Measurements from ENCODE around the gene ZNF423. TPM values are rescaled to one million over a fixed set of nuclear protein-coding genes. Genes with fewer than 3 reads are reported as not detected.
A peak's percentile ranks its signal among the peaks of the same experiment; 100 is the strongest.

The ZNF423 gene
- total and polyA plus RNA-seq, 7 donors, result 2.3 to 30.7 (median 14.4) TPM

DNA sequence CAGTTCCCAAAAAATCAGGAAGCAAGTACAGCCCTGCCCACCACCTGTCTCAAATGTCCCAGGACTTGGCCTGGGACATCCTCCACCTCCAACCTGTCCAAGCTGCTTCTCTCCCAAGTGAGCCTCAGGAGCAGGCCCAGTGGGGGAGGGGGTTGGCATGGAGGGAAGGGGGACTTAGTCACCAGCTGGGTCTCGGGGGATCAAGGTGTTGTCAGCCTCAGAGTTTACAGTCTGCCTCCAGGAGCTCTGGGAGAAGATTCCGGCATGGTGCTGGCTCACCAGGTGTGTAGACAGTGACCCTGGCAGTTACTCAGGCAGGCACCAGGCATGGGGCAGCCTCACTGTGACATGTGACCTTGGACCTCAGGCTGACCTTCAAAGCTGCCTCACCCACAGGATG is 19.7 kb downstream of the ZNF423 start:
- DNase-seq (peak in 1 of 2 donors; percentile 67), ATAC-seq (peak in 1 of 4 donors; percentile 10)
- WGBS, 3 donors, result 19 to 52% (median 31%) methylated on average over 2 of the region's 2 CpGs
- no peaks in the 10 kb centered on the region for H3K9me3 ChIP-seq
- peak overlapping the region; percentile 93 for H3K27ac ChIP-seq
- peak overlapping the region; percentile 57 for H3K4me3 ChIP-seq
- intact Hi-C loops (cut with DNase I), result loop anchor here in 1 of 2 donors (2.0 kb wide), 1 partner anchor 15 kb away; no protein-coding TSS in a partner anchor
- no peaks in the 10 kb centered on the region for H3K36me3 ChIP-seq (ENCODE audit: insufficient read depth in 1 of 2, low read depth in 1 of 2)
- TF ChIP-seq, protein P1, sequence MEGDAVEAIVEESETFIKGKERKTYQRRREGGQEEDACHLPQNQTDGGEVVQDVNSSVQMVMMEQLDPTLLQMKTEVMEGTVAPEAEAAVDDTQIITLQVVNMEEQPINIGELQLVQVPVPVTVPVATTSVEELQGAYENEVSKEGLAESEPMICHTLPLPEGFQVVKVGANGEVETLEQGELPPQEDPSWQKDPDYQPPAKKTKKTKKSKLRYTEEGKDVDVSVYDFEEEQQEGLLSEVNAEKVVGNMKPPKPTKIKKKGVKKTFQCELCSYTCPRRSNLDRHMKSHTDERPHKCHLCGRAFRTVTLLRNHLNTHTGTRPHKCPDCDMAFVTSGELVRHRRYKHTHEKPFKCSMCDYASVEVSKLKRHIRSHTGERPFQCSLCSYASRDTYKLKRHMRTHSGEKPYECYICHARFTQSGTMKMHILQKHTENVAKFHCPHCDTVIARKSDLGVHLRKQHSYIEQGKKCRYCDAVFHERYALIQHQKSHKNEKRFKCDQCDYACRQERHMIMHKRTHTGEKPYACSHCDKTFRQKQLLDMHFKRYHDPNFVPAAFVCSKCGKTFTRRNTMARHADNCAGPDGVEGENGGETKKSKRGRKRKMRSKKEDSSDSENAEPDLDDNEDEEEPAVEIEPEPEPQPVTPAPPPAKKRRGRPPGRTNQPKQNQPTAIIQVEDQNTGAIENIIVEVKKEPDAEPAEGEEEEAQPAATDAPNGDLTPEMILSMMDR (IDR thresholded peaks at IDR 0.05), result no peak
- H3K4me1 ChIP-seq, result peaks cover 89% of the 10 kb centered on the region
- H3K27me3 ChIP-seq (ENCODE audit: insufficient read depth in 3 of 3, low read length in 2 of 3), result no peaks in the 10 kb centered on the region

DNA sequence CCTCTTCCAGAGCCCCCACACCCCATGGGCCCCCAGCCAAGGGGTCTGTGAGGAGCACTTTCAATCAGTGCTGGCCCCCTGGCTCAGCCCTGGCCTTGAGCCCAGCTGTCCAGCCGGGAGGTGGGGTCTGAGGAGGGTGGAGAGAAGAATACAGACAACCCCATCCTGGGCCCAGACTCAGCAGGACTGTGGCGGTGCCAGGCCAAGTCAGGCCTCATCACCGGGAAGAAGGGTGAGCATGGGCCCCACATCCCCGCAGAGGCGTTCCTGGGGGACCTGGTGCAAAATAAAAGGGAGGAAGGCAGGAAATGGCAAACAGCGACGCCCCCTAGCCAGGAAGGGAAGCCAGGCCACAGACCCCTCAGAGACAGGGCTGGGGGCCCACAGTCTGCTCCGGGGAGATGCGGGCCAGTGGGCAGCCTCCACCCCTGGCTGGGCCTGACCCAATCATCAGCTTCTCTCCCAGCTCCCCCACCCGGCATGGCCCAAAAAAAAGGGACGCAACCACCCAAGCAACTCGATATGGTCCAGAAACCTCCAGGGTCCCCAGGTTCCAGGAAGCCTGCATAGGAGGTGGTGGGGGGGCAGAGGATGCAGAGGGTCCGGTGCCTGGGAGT is 20.6 kb downstream of the ZNF423 start:
- intact Hi-C loops (cut with DNase I), result no loop called here
- Histone ChIP-seq H3K9me3 (no peaks in the 10 kb centered on the region), H3K4me3 (peak overlapping the region; percentile 57), H3K27ac (peak overlapping the region; percentile 93), H3K27me3 (ENCODE audit: insufficient read depth in 3 of 3, low read length in 2 of 3) (no peaks in the 10 kb centered on the region), H3K36me3 (ENCODE audit: insufficient read depth in 1 of 2, low read depth in 1 of 2) (no peaks in the 10 kb centered on the region), H3K4me1 (peaks cover 90% of the 10 kb centered on the region)
- TF ChIP-seq, protein P1 (IDR thresholded peaks at IDR 0.05), result no peak
- DNase-seq, result peak in 1 of 2 donors; percentile 60
- peak in 2 of 4 donors; percentile 4 to 21 for ATAC-seq
- 22 to 40% (median 23%) methylated on average over 10 to 13 of the region's 13 CpGs for WGBS, 3 donors

DNA sequence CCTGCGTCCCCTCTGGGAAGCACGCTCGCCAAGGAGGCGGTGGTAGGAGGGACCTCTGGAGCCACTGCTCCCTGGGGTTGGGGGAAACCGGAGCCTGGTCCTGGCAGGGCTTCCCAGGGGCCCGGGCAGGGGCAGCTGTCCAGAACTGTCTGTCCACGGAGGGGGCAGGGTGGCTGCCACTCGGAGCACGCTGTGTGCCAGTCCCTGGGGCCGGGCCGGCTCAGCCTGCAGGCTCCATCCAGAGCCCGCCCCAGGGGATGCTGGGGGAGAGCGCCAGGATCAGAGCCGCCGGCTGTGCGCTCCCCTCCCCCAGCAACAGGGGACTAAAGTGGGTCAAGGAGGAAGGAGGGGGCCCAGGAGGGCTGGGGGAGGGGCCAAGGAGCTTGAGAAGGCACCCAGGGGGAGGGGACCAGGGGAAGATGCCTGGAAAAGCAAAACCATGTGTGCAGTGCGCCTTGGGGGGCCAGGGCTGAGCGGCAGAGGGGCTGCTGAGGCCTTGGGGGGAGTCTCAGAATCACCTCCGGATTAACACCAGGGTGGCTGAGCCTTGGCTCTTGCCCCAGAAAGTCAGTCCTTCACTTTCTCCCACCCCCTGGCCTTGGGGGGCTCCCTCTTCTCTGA is 21.3 kb downstream of the ZNF423 start:
- no peaks in the 10 kb centered on the region for H3K27me3 ChIP-seq (ENCODE audit: insufficient read depth in 3 of 3, low read length in 2 of 3)
- H3K27ac ChIP-seq, result peak overlapping the region; percentile 93
- no peaks in the 10 kb centered on the region for H3K36me3 ChIP-seq (ENCODE audit: insufficient read depth in 1 of 2, low read depth in 1 of 2)
- 4 to 10% (median 9%) methylated on average over 15 to 19 of the region's 19 CpGs for WGBS, 3 donors
- ATAC-seq, result peak; percentile 87 to 93 (median 88)
- intact Hi-C loops (cut with DNase I), result no loop called here
- H3K4me1 ChIP-seq, result peaks cover 92% of the 10 kb centered on the region
- peak; percentile 89 to 97 for DNase-seq
- TF ChIP-seq, protein P1 (IDR thresholded peaks at IDR 0.05), result no peak
- no peaks in the 10 kb centered on the region for H3K9me3 ChIP-seq
- peak overlapping the region; percentile 57 for H3K4me3 ChIP-seq

DNA sequence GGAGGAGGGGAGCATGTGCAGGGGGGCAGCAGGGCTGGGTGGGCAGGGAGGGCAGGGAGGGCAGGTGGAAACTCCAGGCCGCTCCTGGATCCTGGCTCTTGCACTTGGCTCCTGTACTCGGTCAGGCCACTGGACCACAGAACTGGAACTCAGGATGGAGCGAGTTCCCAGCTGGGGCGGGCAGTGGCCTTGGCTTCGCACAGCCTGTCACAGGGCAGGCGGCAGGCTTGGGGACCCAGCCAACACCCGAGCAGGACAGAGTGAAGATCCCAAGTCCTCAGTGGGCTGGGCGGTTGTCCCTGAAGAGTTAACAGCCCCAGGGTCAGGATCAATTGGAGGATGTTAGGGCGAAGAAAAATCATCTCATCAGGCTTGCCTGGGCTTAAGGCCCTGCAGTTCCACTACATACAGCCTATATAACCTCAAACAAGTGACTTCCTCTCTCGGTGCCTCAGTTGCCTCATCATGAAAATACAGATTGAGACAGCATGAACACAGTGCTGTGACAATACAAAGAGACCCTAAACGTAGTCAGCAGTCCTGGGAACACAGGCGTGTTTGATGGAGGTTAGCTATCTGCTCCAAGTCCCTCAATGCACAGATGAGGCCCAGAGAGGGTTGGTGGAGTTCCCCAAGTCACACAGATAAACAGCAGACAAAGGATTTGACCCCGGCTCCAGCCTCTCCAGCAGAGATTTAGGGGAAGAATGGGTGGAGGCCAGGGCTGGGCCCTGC is 21.9 kb downstream of the ZNF423 start:
- DNase-seq (peak; percentile 61 to 83), ATAC-seq (peak; percentile 42 to 65 (median 64))
- Histone ChIP-seq H3K36me3 (ENCODE audit: insufficient read depth in 1 of 2, low read depth in 1 of 2) (no peaks in the 10 kb centered on the region), H3K4me1 (peaks cover 92% of the 10 kb centered on the region), H3K27me3 (ENCODE audit: insufficient read depth in 3 of 3, low read length in 2 of 3) (no peaks in the 10 kb centered on the region), H3K27ac (peak overlapping the region; percentile 93), H3K4me3 (peak overlapping the region; percentile 57), H3K9me3 (no peaks in the 10 kb centered on the region)
- intact Hi-C loops (cut with DNase I), result no loop called here
- TF ChIP-seq, protein P1 (IDR thresholded peaks at IDR 0.05), result no peak
- 12 to 17% (median 15%) methylated on average over 13 of the region's 13 CpGs for WGBS, 3 donors

Data from psoas muscle (tissue), 8 donors.